NCI-H82 treated with DMSO at 0.1 percent for 48 hours (cell line): ENCODE results near the gene HJURP.

Experiments
- DNase-seq: peaks from one replicate; lab custom pipeline; 2025; ENCODE audit not compliant: unreplicated experiment; lab: John Stamatoyannopoulos, UW

The HJURP gene

GRCh38 chr2:233794128-233794658, 60.1 kb downstream of the HJURP start:
- DNase-seq, result no peak

GRCh38 chr2:233793465-233794127, 60.7 kb downstream of the HJURP start:
- no peak for DNase-seq

GRCh38 chr2:233792720-233793119, 61.6 kb downstream of the HJURP start:
- DNase-seq, result no peak

GRCh38 chr2:233791883-233792329, 62.4 kb downstream of the HJURP start:
- DNase-seq, result no peak

- DNase-seq, result no peak
These were observed 63.0 kb downstream of the HJURP start for GRCh38 chr2:233791151-233791882.

GRCh38 chr2:233789554-233789953, 64.8 kb downstream of the HJURP start:
- DNase-seq, result no peak
